Measurements from ENCODE around the gene GBX2.

The GBX2 gene

DNA sequence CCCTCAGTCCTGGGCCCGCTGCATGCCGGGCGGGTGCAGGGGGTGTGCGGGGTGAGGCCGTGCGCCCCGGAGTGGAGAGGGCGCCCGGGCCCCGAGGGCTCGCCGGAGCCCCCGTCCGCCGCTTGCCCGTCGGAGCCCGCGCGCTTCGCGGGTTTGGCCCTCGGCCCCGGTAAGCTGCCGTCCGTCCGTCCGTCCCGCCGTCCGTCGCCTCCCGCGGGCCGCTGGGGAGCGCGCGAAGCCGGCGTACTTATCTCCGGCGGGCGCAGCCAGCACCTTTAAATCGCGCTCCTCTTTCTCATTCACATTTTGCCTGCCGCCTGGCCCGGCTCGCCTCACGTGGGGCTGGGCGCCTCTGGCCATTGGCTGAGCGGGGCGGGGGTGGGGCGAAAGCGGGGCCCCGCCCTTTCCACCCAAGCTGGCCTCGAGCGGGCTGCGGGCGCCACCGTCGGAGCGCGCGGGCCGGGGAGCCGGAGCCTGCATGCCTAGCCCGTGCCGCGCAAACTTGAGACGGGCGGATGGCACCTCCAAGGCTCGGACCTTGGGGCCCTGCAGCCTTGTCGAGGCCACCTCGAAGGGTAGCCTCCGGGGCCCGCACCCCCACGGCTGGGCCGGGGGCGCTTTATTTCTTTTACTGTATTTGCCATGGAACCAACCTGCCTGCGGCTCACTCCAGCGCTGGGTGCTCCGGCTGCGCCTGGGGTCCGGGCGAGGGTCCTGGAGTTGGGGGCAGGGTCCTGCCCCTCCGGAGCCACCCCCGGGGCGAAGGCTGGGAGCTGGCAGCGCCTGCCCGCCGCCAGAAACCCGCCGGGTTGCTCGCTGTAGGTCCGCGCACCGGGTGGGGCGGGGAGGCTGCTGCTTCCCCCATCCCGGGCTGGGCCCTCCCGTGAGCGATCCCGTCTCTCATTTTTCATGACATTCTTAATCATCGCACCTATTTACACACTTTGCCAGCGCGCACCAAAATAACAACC is at the start of gene GBX2:
Gene GBX2, minus strand, starts transcription at position 277 of the 971 bp plus-strand sequence. CDS start 415 bp downstream, outside the sequence.
- no peak for DNase-seq

GRCh38 chr2:236217926-236218325 is 49.7 kb upstream of the GBX2 start:
- no peak for DNase-seq

DNA sequence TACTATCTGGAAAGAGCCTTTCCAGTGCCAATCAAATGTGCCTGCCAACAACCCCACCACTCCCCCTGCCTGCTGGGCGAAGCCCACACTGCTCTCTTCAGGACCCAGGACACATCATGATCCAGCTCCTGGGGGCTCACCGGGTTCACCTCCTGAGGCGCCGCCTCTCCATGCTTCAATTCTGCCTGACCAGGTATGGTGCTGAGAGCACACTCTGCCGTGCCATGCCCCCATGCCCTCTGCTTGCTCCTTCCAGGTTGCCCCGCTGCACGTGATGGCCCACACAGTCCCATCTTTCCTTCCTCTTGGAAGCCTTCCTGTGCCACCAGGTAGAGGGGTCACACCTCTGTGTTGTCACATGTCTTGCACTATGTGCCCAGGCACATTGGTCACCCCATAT is 48.5 kb upstream of the GBX2 start:
- no peak for DNase-seq

- no peak for DNase-seq
Measured at GRCh38 chr2:236215761-236216333, 47.7 kb upstream of the GBX2 start.

GRCh38 chr2:236215196-236215595 is 47.0 kb upstream of the GBX2 start:
- no peak for DNase-seq

GRCh38 chr2:236214376-236214995 is 46.3 kb upstream of the GBX2 start:
- DNase-seq: no peak

DNA sequence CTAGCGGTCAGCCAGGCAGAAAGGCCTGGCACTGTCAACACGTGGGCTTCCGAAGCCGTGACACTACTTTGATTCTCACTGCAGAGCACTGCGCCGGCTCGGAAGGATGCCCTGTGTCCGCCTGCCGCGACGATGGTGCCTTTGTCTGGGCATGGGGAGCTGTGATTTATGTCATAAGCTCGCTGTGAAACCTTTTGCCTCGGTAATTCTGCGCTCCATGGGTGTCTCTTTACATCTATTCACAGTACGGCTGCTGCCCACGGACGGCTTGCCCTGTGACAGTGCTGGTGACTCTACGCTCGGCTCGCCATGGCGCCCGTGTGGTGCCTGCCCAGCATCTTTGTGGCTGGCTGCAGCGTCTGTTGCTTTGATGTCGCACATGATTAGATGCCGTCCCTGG is 43.1 kb upstream of the GBX2 start:
- no peak for DNase-seq

GRCh38 chr2:236210536-236210935 is 42.4 kb upstream of the GBX2 start:
- DNase-seq: no peak

- DNase-seq: no peak
Measured at GRCh38 chr2:236209996-236210395, 41.8 kb upstream of the GBX2 start.

DNA sequence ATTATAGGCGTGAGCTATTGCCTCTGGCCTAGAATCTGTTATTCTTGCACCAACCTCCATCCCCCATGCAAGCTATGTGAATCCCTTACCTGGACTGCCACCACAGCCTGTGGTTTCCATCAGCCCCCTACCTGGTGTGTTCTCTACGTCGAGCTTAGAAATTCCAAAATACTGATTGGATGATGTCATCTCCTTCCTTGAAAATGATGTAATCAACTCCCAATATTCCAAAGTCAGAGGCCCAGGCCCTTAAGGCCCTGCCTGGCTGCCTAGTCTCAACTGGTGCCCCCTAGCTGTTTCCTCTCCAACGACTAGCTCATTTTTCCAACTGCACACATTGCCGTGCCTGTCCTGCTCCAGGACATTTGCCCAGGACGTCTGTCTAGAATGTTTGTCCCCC is 41.3 kb upstream of the GBX2 start:
- no peak for DNase-seq

DNA sequence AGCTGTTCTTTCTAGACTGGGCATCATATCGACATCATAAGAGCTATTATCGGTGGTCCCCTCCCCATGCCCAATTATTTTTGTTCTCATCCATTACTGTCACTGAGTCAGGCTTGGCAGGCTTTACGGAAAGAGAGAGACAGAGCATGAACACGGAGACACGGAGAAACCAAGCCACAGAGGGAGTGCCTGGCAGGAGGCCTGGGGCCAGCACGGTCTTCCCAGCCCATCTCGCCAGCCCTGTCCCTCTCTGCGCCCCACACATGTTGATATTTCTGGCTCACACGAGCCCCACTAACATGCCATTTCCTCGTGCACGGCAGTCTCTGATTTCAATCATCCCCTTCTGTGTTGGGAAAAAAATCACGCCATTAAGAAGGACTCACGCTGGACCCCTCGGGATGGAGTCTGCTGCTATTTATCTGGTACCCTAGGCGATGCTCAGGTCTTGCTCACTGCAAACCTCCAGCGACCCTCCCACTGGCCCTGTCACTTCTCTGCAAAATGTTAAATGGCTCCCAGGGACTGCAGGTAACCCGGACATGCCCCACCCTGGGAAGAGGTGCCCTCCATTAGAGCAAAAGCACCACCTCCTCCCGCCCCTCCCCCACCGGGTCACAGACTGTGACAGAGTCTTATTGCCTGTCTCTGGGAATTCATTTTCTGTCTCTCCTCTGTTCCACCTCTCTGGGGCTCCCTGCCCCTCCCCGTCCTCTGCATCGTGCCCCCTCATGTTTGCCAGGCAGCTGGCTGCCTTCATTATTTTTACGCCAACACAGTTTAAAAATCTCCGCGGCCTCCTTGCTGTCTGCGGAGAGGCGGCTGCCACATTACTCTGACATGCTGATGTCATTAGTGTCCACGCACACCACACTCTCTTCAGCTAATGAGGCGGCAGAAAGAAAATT is 40.1 kb upstream of the GBX2 start:
- DNase-seq: no peak

DNA sequence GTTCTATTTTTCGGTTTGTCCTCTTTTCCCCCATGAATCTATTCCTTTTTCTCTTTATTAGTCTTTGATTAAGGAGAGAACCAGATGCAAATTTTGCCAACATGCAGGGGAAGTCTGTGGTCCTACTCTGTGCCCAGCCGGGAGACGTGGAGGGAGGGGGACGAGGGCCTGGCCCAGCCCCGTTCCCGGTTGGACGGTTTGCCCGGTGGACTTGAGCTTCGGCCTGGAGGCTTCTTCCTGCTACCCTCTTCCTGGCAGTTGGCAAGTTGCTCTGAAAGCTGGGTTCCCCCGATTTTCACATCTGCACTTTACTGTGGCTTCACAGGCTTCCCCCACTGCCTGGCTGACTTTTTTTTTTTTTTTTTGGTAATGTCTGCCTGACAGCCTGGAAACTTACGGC is 39.3 kb upstream of the GBX2 start:
- no peak for DNase-seq

DNA sequence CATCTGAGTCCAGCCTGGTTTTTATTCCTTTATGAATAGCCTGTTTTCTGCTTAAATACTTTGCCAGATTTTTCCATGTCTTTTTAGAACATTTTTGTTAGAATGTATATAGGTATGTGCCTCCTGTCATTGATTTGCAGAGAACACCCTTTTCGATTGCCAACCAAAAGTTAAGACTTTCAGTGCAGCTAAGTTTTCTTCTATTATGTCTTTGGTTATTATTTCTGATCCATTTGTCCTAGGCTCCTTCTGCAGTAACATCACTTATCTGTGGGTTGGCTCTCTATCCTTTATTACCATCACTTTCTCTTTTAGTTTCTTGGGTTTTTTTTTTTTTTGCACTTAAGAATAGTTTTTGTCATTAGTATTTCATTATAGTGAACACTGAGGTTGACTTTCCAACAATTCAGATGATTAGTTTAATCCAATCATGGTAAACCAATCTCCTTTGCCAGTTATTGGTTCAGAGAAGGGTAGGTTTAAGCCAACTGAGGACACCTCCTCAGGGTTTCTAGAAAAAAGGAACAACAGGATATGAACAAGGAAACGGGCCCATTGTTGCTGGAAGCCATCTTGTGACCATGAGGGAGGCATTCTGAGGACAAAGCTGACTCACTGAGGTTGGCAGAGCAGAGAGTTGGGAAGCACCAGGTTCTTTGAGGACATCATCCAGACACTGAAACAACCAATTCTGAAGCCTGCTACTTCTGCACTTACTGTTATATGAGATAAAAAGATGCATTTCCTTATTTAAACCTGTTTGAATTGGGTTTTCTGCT is 37.9 kb upstream of the GBX2 start:
- DNase-seq: no peak

GRCh38 chr2:236204953-236205352 is 36.8 kb upstream of the GBX2 start:
- no peak for DNase-seq

- no peak for DNase-seq
Measured at GRCh38 chr2:236200378-236200777, 32.2 kb upstream of the GBX2 start.

- no peak for DNase-seq
Measured at GRCh38 chr2:236196366-236196765, 28.2 kb upstream of the GBX2 start.

DNA sequence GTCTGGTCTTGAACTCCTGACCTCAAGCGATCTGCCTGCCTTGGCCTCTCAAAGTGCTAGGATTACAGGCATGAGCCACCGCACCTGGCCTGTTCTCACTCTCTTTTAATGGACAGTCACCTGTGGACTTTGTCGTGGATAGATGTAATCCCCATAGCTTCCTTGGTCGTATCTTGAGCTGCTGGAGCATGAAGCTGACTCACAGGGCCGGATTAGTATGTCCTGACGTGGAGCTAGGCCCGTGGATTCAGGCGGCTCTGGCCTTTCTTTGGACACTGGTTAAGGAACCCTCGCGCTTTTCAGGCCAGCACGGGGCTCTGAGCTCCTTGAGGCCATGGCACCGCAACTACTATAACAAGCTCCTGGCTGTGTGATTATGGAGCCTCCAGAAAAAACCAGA is 27.5 kb upstream of the GBX2 start:
- no peak for DNase-seq

- no peak for DNase-seq
Measured at GRCh38 chr2:236194786-236195185, 26.6 kb upstream of the GBX2 start.

- DNase-seq: no peak
Measured at GRCh38 chr2:236193026-236193425, 24.8 kb upstream of the GBX2 start.

- DNase-seq: no peak
Measured at GRCh38 chr2:236190674-236191073, 22.5 kb upstream of the GBX2 start.

- no peak for DNase-seq
Measured at GRCh38 chr2:236184701-236185100, 16.5 kb upstream of the GBX2 start.

- DNase-seq: peak; percentile 26
Measured at GRCh38 chr2:236180831-236181453, 12.8 kb upstream of the GBX2 start.
